Heart left ventricle (tissue), 13 donors: ENCODE results near the gene ADGRV1.

Experiments used
- POLR2A ChIP-seq, 2 donors: fragments of 450-650 bp; IDR thresholded peaks; one replicate each; pipeline ENCODE4 v1.6.1; 2017; ENCODE audit warnings: antibody characterized with exemption in 2 of 2, mild to moderate bottlenecking in 2 of 2, moderate library complexity in 2 of 2
- TF ChIP-seq, protein P1 (sequence below), 12 donors: fragments of 200-600 bp; sonication (generic) in 4 of 12; IDR thresholded peaks; one replicate each; pipeline versions ENCODE4 v1.5.0 to v1.8.0; 2018 to 2022; ENCODE audit warnings: antibody characterized with exemption in 12 of 12, mild to moderate bottlenecking in 5 of 12
- donor health status: ischemic (EF 13 %, LVEDD 7.1; RV severe dilation, severe dysfunction).
- donor health status: DM: no; HTN: yes; CAD: no.
- donor health status: DM: no; HTN: no; CAD: no.
- donor health status: ischemic (EF 25% LVEDD 6.9; RV normal size, moderate dysfunction).
- donor health status: ischemic (EF 25% LVEDD 5.7; RV mildly dilated, moderate dysfunction).
- donor health status: ischemic (EF 35%, LVEDD 5.7; RV mildly dilated, moderate dysfunction).
- donor health status: nonischemic (EF 11% LVEDD 7.7; RV severe dilation, severe dysfunction).
- donor health status: DM: yes; HTN: yes; CAD: no.
- donor health status: PGD.
- donor health status: ischemic (EF 29% LVEDD 5.4; RV normal size, mild dysfunction).
- donor health status: nonischemic (EF 23%, LVEDD 6.1; RV moderate dilation, normal function).

DNA sequence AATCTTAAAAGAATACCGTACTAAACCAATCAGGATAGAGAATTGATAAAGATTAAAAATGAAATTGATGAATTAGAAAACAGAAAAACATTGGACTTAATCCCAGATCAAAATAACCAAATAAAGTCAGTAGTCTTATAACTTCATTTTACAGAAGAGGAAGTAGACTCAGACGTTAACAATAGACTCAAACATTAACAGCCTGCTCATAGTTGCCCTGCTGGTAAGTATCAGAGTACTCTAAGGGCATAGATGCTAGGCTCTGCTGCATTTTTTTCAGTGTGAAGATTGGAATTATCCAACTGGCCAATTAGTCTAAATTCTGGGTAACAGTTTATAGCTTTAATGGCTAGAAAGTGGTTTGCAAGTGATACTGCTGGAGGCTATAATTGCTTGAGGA lies 42.9 kb downstream of the ADGRV1 start:
- TF ChIP-seq, protein P1, sequence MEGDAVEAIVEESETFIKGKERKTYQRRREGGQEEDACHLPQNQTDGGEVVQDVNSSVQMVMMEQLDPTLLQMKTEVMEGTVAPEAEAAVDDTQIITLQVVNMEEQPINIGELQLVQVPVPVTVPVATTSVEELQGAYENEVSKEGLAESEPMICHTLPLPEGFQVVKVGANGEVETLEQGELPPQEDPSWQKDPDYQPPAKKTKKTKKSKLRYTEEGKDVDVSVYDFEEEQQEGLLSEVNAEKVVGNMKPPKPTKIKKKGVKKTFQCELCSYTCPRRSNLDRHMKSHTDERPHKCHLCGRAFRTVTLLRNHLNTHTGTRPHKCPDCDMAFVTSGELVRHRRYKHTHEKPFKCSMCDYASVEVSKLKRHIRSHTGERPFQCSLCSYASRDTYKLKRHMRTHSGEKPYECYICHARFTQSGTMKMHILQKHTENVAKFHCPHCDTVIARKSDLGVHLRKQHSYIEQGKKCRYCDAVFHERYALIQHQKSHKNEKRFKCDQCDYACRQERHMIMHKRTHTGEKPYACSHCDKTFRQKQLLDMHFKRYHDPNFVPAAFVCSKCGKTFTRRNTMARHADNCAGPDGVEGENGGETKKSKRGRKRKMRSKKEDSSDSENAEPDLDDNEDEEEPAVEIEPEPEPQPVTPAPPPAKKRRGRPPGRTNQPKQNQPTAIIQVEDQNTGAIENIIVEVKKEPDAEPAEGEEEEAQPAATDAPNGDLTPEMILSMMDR (IDR thresholded peaks at IDR 0.05) = no peak
- no peak for TF ChIP-seq POLR2A (IDR thresholded peaks at IDR 0.05)
